Measurements from ENCODE around the gene CACNA1S.

CACNA1S gene

GRCh38 chr1:201017828-201018163 lies 94.4 kb downstream of the CACNA1S start:
- no peak for DNase-seq (ENCODE audit: low read depth)
- H3K4me3 ChIP-seq (ENCODE audit: low read length): no peak overlapping the region
- TF ChIP-seq CTCF (conservative IDR thresholded peaks at IDR 0.05; ENCODE audit: low read depth, low read length): no peak

- no peak for DNase-seq (ENCODE audit: low read depth)
- H3K4me3 ChIP-seq (ENCODE audit: low read length): no peak overlapping the region
- no peak for TF ChIP-seq CTCF (conservative IDR thresholded peaks at IDR 0.05; ENCODE audit: low read depth, low read length)
Measured at GRCh38 chr1:201016943-201017827, 95.0 kb downstream of the CACNA1S start.

GRCh38 chr1:201016211-201016651 lies 96.0 kb downstream of the CACNA1S start:
- TF ChIP-seq CTCF (conservative IDR thresholded peaks at IDR 0.05; ENCODE audit: low read depth, low read length): no peak
- DNase-seq (ENCODE audit: low read depth): no peak
- H3K4me3 ChIP-seq (ENCODE audit: low read length): peak overlapping the region; percentile 1

GRCh38 chr1:201015551-201016091 lies 96.6 kb downstream of the CACNA1S start:
- DNase-seq (ENCODE audit: low read depth): no peak
- TF ChIP-seq CTCF (conservative IDR thresholded peaks at IDR 0.05; ENCODE audit: low read depth, low read length): no peak
- no peak overlapping the region for H3K4me3 ChIP-seq (ENCODE audit: low read length)

DNA sequence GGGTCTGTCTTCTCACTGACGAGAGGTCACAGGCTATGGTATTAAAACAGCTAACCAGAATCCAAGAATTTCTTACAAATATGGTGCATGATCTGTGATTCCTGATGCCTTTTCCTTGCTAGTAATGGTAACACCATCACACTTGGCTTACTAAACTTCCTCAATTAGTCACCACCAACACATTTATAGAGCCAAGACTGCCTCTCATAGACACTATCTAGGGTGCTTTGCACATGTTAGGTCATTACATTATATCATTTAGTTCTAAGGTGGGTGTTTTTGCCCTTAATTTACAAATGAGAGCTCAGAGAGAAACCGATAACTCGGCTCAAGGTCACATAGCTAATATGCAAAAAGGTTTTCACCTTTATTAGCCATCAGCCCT lies 97.4 kb downstream of the CACNA1S start:
- no peak for DNase-seq (ENCODE audit: low read depth)
- TF ChIP-seq CTCF (conservative IDR thresholded peaks at IDR 0.05; ENCODE audit: low read depth, low read length): no peak
- H3K4me3 ChIP-seq (ENCODE audit: low read length): no peak overlapping the region

- no peak for DNase-seq (ENCODE audit: low read depth)
- H3K4me3 ChIP-seq (ENCODE audit: low read length): peak overlapping the region; percentile 12
- TF ChIP-seq CTCF (conservative IDR thresholded peaks at IDR 0.05; ENCODE audit: low read depth, low read length): no peak
Measured at GRCh38 chr1:201013991-201014815, 98.0 kb downstream of the CACNA1S start.
